Measurements from ENCODE around the gene FXYD3.
"Not testable (repeated sequence)": the region's sequence is repeated elsewhere in the genome, so short reads cannot be mapped to it uniquely, and the experiment has no call there.

The FXYD3 gene

GRCh38 chr19:35143231-35143715 lies 27.6 kb downstream of the FXYD3 start, which contains the start of gene FXYD7:
Gene FXYD7 (plus strand): TSS chr19:35143255. CDS start chr19:35143334, 79 bp downstream.
- DNase-seq = no peak

GRCh38 chr19:35143818-35144217 lies 28.2 kb downstream of the FXYD3 start:
- no peak for DNase-seq

GRCh38 chr19:35144259-35144599 lies 28.6 kb downstream of the FXYD3 start:
- no peak for DNase-seq

GRCh38 chr19:35144600-35145436 lies 29.2 kb downstream of the FXYD3 start:
- DNase-seq = no peak

- no peak for DNase-seq
These were observed 31.3 kb downstream of the FXYD3 start for GRCh38 chr19:35146746-35147459.

- DNase-seq = no peak
These were observed 33.8 kb downstream of the FXYD3 start for GRCh38 chr19:35149463-35149862.

GRCh38 chr19:35150445-35150844 lies 34.8 kb downstream of the FXYD3 start:
- no peak for DNase-seq

GRCh38 chr19:35151273-35152065 lies 35.8 kb downstream of the FXYD3 start:
- DNase-seq = no peak

GRCh38 chr19:35153129-35153522 lies 37.5 kb downstream of the FXYD3 start:
- not testable (repeated sequence) for DNase-seq

GRCh38 chr19:35153701-35154524 lies 38.3 kb downstream of the FXYD3 start:
- DNase-seq = no peak

- DNase-seq = no peak
These were observed 39.1 kb downstream of the FXYD3 start, which contains the start of gene FXYD5 for GRCh38 chr19:35154525-35155406. Gene FXYD5 (plus strand): TSS chr19:35154735. CDS start chr19:35155551, 816 bp downstream.

- no peak for DNase-seq
These were observed 39.8 kb downstream of the FXYD3 start for GRCh38 chr19:35155441-35155840.

GRCh38 chr19:35155981-35156672 lies 40.5 kb downstream of the FXYD3 start:
- no peak for DNase-seq

- no peak for DNase-seq
These were observed 41.0 kb downstream of the FXYD3 start for GRCh38 chr19:35156673-35157014.

GRCh38 chr19:35157431-35157830 lies 41.8 kb downstream of the FXYD3 start:
- no peak for DNase-seq

- no peak for DNase-seq
These were observed 44.0 kb downstream of the FXYD3 start for GRCh38 chr19:35159606-35160005.

- no peak for DNase-seq
These were observed 45.2 kb downstream of the FXYD3 start for GRCh38 chr19:35160629-35161433.

- DNase-seq = no peak
These were observed 45.8 kb downstream of the FXYD3 start for GRCh38 chr19:35161434-35161743.

GRCh38 chr19:35162471-35163326 lies 47.1 kb downstream of the FXYD3 start:
- no peak for DNase-seq
